Measurements from ENCODE around the gene ETS1. TPM values are rescaled to one million over a fixed set of nuclear protein-coding genes. Genes with fewer than 3 reads are reported as not detected.

The ETS1 gene
- total RNA-seq, 1 donor from 2014 or later = 0.54 TPM

DNA sequence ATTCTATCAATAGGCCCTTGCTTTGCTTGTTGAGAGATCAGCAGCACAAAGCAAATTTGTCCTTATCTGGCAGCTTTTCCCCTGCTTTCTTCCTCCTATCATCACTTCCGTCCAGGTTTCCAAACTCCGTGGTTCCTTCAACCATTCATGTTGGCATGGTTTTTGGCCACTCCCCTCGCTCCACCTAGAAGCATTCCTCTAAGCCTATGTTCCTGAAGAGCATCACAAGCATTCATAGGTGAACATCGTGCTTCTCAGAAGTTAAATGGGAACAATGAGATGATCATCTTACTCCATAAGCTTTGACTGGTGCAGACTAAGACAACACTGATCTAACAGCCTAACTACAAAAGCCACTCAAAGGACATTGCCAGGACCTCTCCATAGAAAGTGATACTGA, 86.3 kb downstream of the ETS1 start:
- Histone ChIP-seq H2AFZ (replicated peaks) (no peak overlapping the region), H3K27me3 (no peaks in the 10 kb centered on the region), H4K20me1 (ENCODE audit: low read depth) (no peaks in the 10 kb centered on the region), H3K4me2 (no peak overlapping the region), H3F3A (ENCODE audit: low read depth) (no peaks in the 10 kb centered on the region), H3K36me3 (no peaks in the 10 kb centered on the region), H3K9ac (no peak overlapping the region), H3K4me3 (no peak overlapping the region), H3K79me2 (ENCODE audit: low read depth) (no peaks in the 10 kb centered on the region), H3K4me1 (peaks cover 11% of the 10 kb centered on the region), H3K27ac (no peak overlapping the region), H3K9me3 (ENCODE audit: low read depth) (no peaks in the 10 kb centered on the region)
- TF ChIP-seq, protein P1, sequence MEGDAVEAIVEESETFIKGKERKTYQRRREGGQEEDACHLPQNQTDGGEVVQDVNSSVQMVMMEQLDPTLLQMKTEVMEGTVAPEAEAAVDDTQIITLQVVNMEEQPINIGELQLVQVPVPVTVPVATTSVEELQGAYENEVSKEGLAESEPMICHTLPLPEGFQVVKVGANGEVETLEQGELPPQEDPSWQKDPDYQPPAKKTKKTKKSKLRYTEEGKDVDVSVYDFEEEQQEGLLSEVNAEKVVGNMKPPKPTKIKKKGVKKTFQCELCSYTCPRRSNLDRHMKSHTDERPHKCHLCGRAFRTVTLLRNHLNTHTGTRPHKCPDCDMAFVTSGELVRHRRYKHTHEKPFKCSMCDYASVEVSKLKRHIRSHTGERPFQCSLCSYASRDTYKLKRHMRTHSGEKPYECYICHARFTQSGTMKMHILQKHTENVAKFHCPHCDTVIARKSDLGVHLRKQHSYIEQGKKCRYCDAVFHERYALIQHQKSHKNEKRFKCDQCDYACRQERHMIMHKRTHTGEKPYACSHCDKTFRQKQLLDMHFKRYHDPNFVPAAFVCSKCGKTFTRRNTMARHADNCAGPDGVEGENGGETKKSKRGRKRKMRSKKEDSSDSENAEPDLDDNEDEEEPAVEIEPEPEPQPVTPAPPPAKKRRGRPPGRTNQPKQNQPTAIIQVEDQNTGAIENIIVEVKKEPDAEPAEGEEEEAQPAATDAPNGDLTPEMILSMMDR (IDR thresholded peaks at IDR 0.05) = no peak
- TF ChIP-seq EZH2 (IDR thresholded peaks at IDR 0.05) (no peak), EZH2phosphoT487 (IDR thresholded peaks at IDR 0.05) (no peak)
- no peak for DNase-seq (ENCODE audit: low spot score)
- Mint-ChIP-seq H3K27ac (no peak overlapping the region), H3K4me3 (no peak overlapping the region), H3K4me1 (peaks cover 31% of the 10 kb centered on the region), H3K36me3 (peaks cover 3% of the 10 kb centered on the region), H3K27me3 (ENCODE audit: insufficient read depth, low read depth) (peaks cover 9% of the 10 kb centered on the region), H3K9me3 (no peaks in the 10 kb centered on the region)

DNA sequence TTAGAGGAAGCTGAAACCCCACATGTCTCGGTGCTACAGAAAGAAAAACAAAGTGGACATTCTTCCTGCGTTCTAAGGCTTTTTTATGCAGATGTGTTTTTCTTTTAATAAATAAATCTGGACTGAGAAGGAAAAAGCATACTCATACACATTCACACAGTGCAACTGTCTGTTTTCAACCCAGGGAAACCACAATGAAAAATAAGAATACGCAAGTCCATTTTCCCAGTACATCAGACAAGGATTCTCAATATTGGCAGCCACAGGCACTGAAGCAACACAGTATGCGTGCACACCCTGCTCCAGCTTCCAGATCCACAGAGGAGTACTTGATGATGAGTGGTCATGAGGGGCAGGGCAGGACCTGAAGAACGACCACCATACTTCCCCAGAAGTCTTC, 86.9 kb downstream of the ETS1 start:
- TF ChIP-seq, protein P1 (IDR thresholded peaks at IDR 0.05) = no peak
- TF ChIP-seq EZH2phosphoT487 (IDR thresholded peaks at IDR 0.05) (no peak), EZH2 (IDR thresholded peaks at IDR 0.05) (no peak)
- Histone ChIP-seq H3K36me3 (no peaks in the 10 kb centered on the region), H3K9me3 (ENCODE audit: low read depth) (no peaks in the 10 kb centered on the region), H3K27ac (no peak overlapping the region), H3K4me1 (peaks cover 11% of the 10 kb centered on the region), H3K79me2 (ENCODE audit: low read depth) (no peaks in the 10 kb centered on the region), H3K27me3 (no peaks in the 10 kb centered on the region), H4K20me1 (ENCODE audit: low read depth) (no peaks in the 10 kb centered on the region), H3K4me3 (no peak overlapping the region), H3F3A (ENCODE audit: low read depth) (no peaks in the 10 kb centered on the region), H3K4me2 (no peak overlapping the region), H3K9ac (no peak overlapping the region), H2AFZ (replicated peaks) (no peak overlapping the region)
- H3K27me3 Mint-ChIP-seq (ENCODE audit: insufficient read depth, low read depth) = peaks cover 9% of the 10 kb centered on the region
- no peak overlapping the region for H3K4me3 Mint-ChIP-seq
- H3K9me3 Mint-ChIP-seq = no peaks in the 10 kb centered on the region
- peaks cover 3% of the 10 kb centered on the region for H3K36me3 Mint-ChIP-seq
- H3K4me1 Mint-ChIP-seq = peaks cover 31% of the 10 kb centered on the region
- DNase-seq (ENCODE audit: low spot score) = no peak
- no peak overlapping the region for H3K27ac Mint-ChIP-seq

DNA sequence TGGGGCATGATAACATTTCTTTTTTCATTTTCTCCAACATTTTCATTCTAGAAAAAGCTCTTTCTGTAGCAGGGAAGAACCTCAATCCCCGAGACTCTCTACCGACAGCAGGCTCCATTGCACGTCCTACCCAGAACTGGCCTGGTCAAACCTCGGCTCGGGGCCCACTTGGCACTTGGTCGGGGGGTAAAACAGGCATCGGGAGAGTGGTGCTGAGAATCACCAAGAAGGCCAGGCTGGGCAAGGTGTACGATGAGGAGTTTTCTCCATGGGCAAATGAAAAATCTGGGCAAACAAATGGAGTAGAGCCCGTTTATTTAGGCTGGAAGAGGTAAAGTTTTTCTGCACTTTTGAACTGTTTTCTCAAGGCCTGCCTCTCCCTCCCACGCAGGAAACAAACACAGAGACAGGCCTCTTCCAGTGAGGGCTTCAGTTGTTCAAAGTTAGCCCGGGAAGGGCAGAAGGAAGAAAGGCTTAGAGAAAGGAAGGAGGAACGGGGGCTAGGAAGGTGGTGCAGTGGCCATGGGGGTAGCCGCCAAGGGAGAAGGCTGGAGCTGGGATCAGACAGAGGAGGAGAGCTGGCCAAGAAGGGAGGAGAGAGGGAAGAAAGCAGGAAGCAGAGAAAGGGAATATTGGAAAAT, 87.6 kb downstream of the ETS1 start:
- Histone ChIP-seq H3K27ac (no peak overlapping the region), H3F3A (ENCODE audit: low read depth) (no peaks in the 10 kb centered on the region), H4K20me1 (ENCODE audit: low read depth) (no peaks in the 10 kb centered on the region), H3K9ac (no peak overlapping the region), H3K4me1 (peaks cover 11% of the 10 kb centered on the region), H3K36me3 (no peaks in the 10 kb centered on the region), H3K79me2 (ENCODE audit: low read depth) (no peaks in the 10 kb centered on the region), H3K4me3 (no peak overlapping the region), H2AFZ (replicated peaks) (no peak overlapping the region), H3K4me2 (no peak overlapping the region), H3K9me3 (ENCODE audit: low read depth) (no peaks in the 10 kb centered on the region), H3K27me3 (no peaks in the 10 kb centered on the region)
- Mint-ChIP-seq H3K27ac (no peak overlapping the region), H3K27me3 (ENCODE audit: insufficient read depth, low read depth) (peaks cover 9% of the 10 kb centered on the region), H3K4me3 (no peak overlapping the region), H3K9me3 (no peaks in the 10 kb centered on the region), H3K4me1 (peaks cover 32% of the 10 kb centered on the region), H3K36me3 (peaks cover 3% of the 10 kb centered on the region)
- TF ChIP-seq EZH2 (IDR thresholded peaks at IDR 0.05) = no peak
- TF ChIP-seq EZH2phosphoT487 (IDR thresholded peaks at IDR 0.05) = no peak
- TF ChIP-seq, protein P1 (IDR thresholded peaks at IDR 0.05) = no peak
- DNase-seq (ENCODE audit: low spot score) = no peak
